ENCODE data around the gene TMEM61. TPM values are rescaled to one million over a fixed set of nuclear protein-coding genes. Genes with fewer than 3 reads are reported as not detected.

Gene TMEM61
- total RNA-seq, 2 donors from 2014 or later: not detected

DNA sequence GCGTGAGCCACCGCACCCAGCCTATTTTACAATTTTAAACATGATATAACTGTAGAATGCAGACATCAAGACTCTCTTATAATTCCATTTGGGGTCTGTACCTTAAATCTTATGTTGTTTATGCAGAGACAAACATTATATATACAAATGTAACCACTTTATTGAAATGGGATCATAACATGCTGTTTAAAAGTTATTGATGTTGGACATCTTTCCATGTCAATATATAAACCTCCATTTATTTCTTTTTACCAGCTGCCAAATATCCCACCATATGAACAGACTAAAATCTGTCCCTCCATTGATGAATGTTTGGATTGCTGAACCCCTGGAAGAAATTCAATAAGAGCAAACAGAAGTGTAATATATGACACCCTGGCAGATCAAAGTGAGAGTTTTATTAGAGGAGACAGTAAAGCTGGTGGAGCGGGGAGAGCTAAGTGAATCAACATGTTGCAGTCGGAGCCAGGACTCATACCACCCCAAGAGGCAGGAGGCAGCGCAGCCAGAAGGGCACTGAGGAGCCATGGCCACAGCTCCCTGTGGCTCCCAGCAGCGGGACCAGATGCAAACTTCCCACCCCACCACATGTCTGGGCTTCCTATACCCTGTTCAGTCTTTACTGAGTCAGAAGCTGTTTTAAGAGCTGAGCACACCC, 54.2 kb downstream of the TMEM61 start:
- peaks cover 11% of the 10 kb centered on the region for H3K36me3 Mint-ChIP-seq (ENCODE audit: low read depth)
- H3K27me3 Mint-ChIP-seq: peaks cover 98% of the 10 kb centered on the region
- no peak for DNase-seq
- no peak overlapping the region for H3K4me3 Mint-ChIP-seq
- H3K4me1 Mint-ChIP-seq: peaks cover 7% of the 10 kb centered on the region
- H3K9me3 ChIP-seq (ENCODE audit: control insufficient read depth, low read length, poor library complexity, severe bottlenecking): no peaks in the 10 kb centered on the region
- no peak for ATAC-seq
- no peak overlapping the region for H3K27ac Mint-ChIP-seq

DNA sequence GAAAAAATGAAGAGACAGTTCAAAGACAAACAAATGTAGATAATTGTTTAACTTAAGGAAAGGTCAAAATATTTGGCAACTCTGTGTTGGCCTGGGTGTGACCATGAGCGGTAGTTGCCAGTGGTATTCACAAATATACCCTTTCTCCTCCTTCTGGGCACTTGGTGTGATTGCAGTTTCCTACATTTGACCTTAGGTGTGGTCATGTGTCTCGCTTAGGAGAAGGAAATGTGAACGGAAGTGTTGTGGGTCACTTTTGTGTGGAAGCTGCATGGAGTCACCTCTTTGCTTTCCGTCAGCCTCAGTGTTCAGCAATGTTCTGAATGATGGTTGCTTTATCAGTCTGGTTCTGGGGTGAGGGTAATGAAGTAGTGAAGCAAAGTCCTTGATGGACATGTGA, 55.5 kb downstream of the TMEM61 start:
- Mint-ChIP-seq H3K27ac (no peak overlapping the region), H3K27me3 (peaks cover 98% of the 10 kb centered on the region), H3K4me1 (peaks cover 3% of the 10 kb centered on the region), H3K4me3 (no peak overlapping the region), H3K36me3 (ENCODE audit: low read depth) (peaks cover 8% of the 10 kb centered on the region)
- DNase-seq (no peak), ATAC-seq (no peak)
- no peaks in the 10 kb centered on the region for H3K9me3 ChIP-seq (ENCODE audit: control insufficient read depth, low read length, poor library complexity, severe bottlenecking)

DNA sequence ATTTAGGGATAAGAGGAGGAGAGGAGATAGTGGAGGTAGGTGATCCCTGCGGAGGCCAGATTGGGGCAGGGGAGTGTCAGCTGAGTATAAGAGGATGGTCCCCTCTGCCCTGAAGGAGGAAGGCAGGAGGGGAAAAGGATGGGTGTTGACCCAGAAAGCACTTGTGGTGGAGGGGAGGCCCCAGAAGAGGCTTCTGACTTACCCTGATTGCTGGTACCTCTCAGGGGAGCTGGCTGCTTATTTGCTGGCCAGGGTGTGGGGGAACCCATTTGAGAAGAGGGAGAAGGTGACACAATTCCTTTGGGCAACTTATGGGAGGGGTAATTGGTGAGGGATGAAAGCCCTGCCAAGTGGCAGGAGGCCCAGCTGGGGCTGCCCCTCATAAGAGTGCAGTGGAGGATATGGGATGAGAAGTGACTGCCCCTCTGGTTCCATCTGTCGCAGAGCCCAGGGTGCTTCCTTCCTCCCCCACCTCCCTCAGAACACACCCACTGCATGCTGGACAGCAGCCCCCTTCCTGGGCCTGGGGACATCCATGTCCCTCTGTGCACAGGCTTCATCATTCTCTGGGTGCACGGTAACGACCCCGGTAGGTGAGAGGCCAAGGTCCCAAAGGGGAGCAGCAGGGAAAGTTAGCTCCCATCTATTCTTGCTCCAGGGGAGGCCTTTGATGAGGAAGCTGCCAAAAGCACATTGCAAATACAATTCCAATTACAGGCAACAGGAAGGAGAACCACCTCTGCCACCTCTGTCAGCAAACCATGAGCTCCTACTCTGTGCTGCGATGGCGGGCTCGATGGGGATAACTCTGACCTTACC, 57.5 kb downstream of the TMEM61 start:
- DNase-seq (no peak), ATAC-seq (no peak)
- Mint-ChIP-seq H3K4me1 (peaks cover 3% of the 10 kb centered on the region), H3K27me3 (peaks cover 96% of the 10 kb centered on the region), H3K4me3 (no peak overlapping the region), H3K27ac (no peak overlapping the region), H3K36me3 (ENCODE audit: low read depth) (peaks cover 6% of the 10 kb centered on the region)
- no peaks in the 10 kb centered on the region for H3K9me3 ChIP-seq (ENCODE audit: control insufficient read depth, low read length, poor library complexity, severe bottlenecking)

DNA sequence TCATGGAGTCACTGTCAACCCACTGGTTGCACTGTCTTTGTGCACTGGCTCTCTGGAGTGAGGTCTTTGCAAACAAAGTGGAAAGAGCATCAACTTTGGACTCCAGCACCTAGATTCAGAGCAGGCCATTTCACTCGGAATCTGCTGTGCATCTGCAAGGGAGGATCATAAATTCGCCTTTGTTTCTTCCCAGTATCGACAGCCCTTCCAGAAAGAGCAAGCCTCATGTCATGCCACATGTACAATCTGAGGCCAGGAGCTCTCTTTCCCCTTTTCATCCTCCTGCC, 58.1 kb downstream of the TMEM61 start:
- no peaks in the 10 kb centered on the region for H3K9me3 ChIP-seq (ENCODE audit: control insufficient read depth, low read length, poor library complexity, severe bottlenecking)
- no peak overlapping the region for H3K4me3 Mint-ChIP-seq
- DNase-seq (no peak), ATAC-seq (no peak)
- peaks cover 3% of the 10 kb centered on the region for H3K4me1 Mint-ChIP-seq
- H3K36me3 Mint-ChIP-seq (ENCODE audit: low read depth): peaks cover 3% of the 10 kb centered on the region
- H3K27ac Mint-ChIP-seq: no peak overlapping the region
- peaks cover 94% of the 10 kb centered on the region for H3K27me3 Mint-ChIP-seq

DNA sequence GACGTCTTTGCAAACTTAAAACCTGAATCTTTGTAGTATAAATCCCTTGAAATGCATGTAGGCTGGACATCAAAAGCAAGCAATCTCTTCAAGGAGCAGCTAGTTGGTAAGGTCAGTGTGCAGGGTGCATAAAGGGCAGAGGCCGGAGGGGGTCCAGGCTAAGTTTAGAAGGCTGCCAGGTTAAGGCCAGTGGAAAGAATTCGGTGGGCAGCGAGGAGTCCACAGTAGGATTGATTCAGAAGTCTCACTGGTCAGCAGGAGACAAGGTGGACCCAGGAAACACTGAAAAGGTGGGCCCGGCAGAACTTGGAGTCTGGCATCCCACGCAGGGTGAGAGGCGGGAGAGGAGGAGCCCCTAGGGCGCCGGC, 58.5 kb downstream of the TMEM61 start:
- peaks cover 93% of the 10 kb centered on the region for H3K27me3 Mint-ChIP-seq
- H3K4me1 Mint-ChIP-seq: peaks cover 3% of the 10 kb centered on the region
- H3K4me3 Mint-ChIP-seq: no peak overlapping the region
- peaks cover 3% of the 10 kb centered on the region for H3K36me3 Mint-ChIP-seq (ENCODE audit: low read depth)
- no peak for DNase-seq
- H3K27ac Mint-ChIP-seq: no peak overlapping the region
- no peak for ATAC-seq
- H3K9me3 ChIP-seq (ENCODE audit: control insufficient read depth, low read length, poor library complexity, severe bottlenecking): no peaks in the 10 kb centered on the region

DNA sequence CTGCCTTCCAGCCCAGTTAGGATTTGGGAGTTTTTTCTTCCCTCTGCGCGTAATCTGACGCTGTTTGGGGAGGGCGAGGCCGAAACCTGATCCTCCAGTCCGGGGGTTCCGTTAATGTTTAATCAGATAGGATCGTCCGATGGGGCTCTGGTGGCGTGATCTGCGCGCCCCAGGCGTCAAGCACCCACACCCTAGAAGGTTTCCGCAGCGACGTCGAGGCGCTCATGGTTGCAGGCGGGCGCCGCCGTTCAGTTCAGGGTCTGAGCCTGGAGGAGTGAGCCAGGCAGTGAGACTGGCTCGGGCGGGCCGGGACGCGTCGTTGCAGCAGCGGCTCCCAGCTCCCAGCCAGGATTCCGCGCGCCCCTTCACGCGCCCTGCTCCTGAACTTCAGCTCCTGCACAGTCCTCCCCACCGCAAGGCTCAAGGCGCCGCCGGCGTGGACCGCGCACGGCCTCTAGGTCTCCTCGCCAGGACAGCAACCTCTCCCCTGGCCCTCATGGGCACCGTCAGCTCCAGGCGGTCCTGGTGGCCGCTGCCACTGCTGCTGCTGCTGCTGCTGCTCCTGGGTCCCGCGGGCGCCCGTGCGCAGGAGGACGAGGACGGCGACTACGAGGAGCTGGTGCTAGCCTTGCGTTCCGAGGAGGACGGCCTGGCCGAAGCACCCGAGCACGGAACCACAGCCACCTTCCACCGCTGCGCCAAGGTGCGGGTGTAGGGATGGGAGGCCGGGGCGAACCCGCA, 59.1 kb downstream of the TMEM61 start, which contains the start of gene PCSK9:
TSS of gene PCSK9 (plus strand) at position 207 of the 741 bp plus-strand sequence. CDS start at position 497, 290 bp downstream.
- no peak for DNase-seq
- Mint-ChIP-seq H3K4me3 (peak within 1 kb of the TSS; percentile 9), H3K27me3 (peaks cover 88% of the 10 kb centered on the region), H3K27ac (no peak within 1 kb of the TSS), H3K4me1 (peaks cover 3% of the 10 kb centered on the region), H3K36me3 (ENCODE audit: low read depth) (peaks cover 3% of the 10 kb centered on the region)
- ATAC-seq: no peak
- no peaks in the 10 kb centered on the region for H3K9me3 ChIP-seq (ENCODE audit: control insufficient read depth, low read length, poor library complexity, severe bottlenecking)

DNA sequence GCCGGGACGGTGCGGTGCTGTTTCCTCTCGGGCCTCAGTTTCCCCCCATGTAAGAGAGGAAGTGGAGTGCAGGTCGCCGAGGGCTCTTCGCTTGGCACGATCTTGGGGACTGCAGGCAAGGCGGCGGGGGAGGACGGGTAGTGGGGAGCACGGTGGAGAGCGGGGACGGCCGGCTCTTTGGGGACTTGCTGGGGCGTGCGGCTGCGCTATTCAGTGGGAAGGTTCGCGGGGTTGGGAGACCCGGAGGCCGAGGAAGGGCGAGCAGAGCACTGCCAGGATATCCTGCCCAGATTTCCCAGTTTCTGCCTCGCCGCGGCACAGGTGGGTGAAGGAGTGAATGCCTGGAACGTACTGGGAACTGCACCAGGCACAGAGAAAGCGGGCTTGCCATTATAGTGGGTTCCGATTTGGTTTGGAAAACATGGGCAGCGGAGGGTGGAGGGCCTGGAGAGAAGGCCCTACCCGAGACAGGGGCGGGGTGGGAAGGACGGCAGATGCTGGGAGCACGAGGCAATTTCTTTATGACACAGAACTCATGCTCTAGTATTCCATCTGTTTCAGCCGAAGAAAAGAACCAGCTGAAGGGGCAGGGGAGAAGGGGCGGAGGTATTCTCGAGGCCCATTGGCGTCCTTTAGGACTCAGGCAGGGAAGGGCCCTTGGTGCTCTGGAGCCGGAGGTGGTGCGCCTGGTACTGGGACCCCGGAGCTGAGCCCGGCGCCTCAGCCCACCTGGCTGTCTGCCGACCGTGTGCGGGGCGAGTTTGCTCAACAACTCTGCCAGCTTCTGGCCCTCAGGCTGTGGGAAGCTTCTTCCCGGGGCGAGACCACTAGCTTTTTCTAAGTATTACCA, 59.9 kb downstream of the TMEM61 start:
- peaks cover 80% of the 10 kb centered on the region for H3K27me3 Mint-ChIP-seq
- H3K9me3 ChIP-seq (ENCODE audit: control insufficient read depth, low read length, poor library complexity, severe bottlenecking): no peaks in the 10 kb centered on the region
- ATAC-seq: no peak
- no peak overlapping the region for H3K27ac Mint-ChIP-seq
- H3K36me3 Mint-ChIP-seq (ENCODE audit: low read depth): peaks cover 3% of the 10 kb centered on the region
- H3K4me1 Mint-ChIP-seq: peaks cover 3% of the 10 kb centered on the region
- DNase-seq: no peak
- peak overlapping the region; percentile 9 for H3K4me3 Mint-ChIP-seq

DNA sequence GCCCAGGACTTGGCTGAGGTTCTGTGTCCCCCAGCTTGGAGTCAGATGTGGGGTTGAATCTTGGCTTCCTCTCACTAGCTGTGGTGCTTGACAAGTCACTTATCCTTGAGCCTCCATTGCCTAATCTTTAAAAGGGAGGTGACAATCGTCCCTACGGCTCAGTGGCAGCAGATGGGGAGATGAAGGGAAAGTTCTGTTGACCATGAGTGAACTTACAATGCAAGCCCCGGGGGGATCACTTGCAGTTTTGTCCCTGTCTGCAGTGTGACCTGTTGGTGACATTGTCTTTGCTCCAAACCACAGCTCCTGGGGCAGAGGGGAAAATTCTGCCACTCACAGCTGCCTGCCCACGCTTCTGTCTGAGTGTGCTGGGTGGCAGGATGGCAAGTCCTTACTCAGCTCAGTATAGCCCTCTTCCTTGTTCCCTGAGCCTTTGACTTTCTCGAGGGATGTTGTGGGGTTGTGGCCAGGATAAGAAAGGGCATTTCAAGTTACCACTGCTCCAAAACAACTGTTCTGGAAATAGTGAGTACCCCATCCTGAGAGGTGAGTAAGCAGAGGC, 60.6 kb downstream of the TMEM61 start:
- ATAC-seq (no peak), DNase-seq (no peak)
- peaks cover 3% of the 10 kb centered on the region for H3K4me1 Mint-ChIP-seq
- H3K36me3 Mint-ChIP-seq (ENCODE audit: low read depth): peaks cover 3% of the 10 kb centered on the region
- no peak overlapping the region for H3K27ac Mint-ChIP-seq
- H3K4me3 Mint-ChIP-seq: no peak overlapping the region
- peaks cover 73% of the 10 kb centered on the region for H3K27me3 Mint-ChIP-seq
- no peaks in the 10 kb centered on the region for H3K9me3 ChIP-seq (ENCODE audit: control insufficient read depth, low read length, poor library complexity, severe bottlenecking)

DNA sequence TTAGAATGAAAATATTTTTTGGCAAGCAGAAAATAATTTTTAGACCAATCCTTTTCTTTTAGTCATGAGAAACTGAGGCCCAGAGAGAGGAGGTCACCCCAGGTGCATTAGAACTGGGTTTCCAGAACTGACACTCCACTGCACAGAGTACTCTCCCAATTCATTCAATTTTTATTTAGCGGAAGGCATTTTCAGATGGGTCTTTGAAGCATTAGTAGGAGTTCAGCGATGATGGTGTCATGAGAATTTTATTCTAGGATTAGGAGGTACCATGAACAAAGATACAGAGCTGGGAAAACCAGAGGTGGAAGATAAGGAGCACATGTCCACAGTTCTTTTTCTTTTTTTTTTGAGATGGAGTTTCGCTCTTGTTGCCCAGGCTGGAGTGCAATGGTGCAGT, 61.2 kb downstream of the TMEM61 start:
- peaks cover 3% of the 10 kb centered on the region for H3K36me3 Mint-ChIP-seq (ENCODE audit: low read depth)
- H3K27ac Mint-ChIP-seq: no peak overlapping the region
- peaks cover 3% of the 10 kb centered on the region for H3K4me1 Mint-ChIP-seq
- no peak overlapping the region for H3K4me3 Mint-ChIP-seq
- peaks cover 67% of the 10 kb centered on the region for H3K27me3 Mint-ChIP-seq
- DNase-seq (no peak), ATAC-seq (no peak)
- H3K9me3 ChIP-seq (ENCODE audit: control insufficient read depth, low read length, poor library complexity, severe bottlenecking): no peaks in the 10 kb centered on the region

Other genes starting within 250 kb of the TMEM61 start
- gene PARS2, start 216.1 kb upstream of the TMEM61 start, total RNA-seq: under 1 TPM; 0.37 to 0.80 TPM
- gene TTC22, start 179.3 kb upstream of the TMEM61 start, total RNA-seq: 10 to 100 TPM; 10.4 to 11.2 TPM
- gene DHCR24, start 93.4 kb upstream of the TMEM61 start, total RNA-seq: 1 to 10 TPM; 1.6 to 2.8 TPM
- gene BSND, start 18.3 kb downstream of the TMEM61 start, total RNA-seq: under 1 TPM in 1 of 2 donors, not detected in 1; 0.07 TPM
- gene PCSK9, start 58.9 kb downstream of the TMEM61 start, total RNA-seq: not detected
- gene USP24, start 234.7 kb downstream of the TMEM61 start, total RNA-seq: 10 to 100 TPM; 69.5 to 82.9 TPM

All from T-helper 17 cell (primary cell).